ENCODE measurements around the gene PDZRN3. TPM values are rescaled to one million over a fixed set of nuclear protein-coding genes. Genes with fewer than 3 reads are reported as not detected.

PDZRN3 gene
- total RNA-seq, 2 donors from 2014 or later = 6.1 to 10.4 TPM

- Mint-ChIP-seq H3K4me1 (peaks cover 16% of the 10 kb centered on the region), H3K27ac (no peak overlapping the region), H3K36me3 (ENCODE audit: low read depth) (no peaks in the 10 kb centered on the region), H3K27me3 (ENCODE audit: insufficient read depth) (no peaks in the 10 kb centered on the region), H3K9me3 (no peaks in the 10 kb centered on the region), H3K4me3 (no peak overlapping the region)
- no peak for TF ChIP-seq CTCF (conservative IDR thresholded peaks at IDR 0.05)
- H3K27me3 ChIP-seq (ENCODE audit: control insufficient read depth, insufficient read depth, low read length, poor library complexity, severe bottlenecking) = no peaks in the 10 kb centered on the region
- H3K4me1 ChIP-seq (ENCODE audit: control insufficient read depth, insufficient read depth, low read length) = peaks cover 22% of the 10 kb centered on the region
- no peak overlapping the region for H3K27ac ChIP-seq (ENCODE audit: low read depth, low read length)
- H3K4me3 ChIP-seq (ENCODE audit: low read length) = no peak overlapping the region
- 83 to 94% methylated on average over 3 to 4 of the region's 4 CpGs for WGBS, 2 experiments (ENCODE audit: insufficient coverage in 1 of 2, insufficient read length in 1 of 2)
- H3K9me3 ChIP-seq (ENCODE audit: control insufficient read depth, low read length) = no peaks in the 10 kb centered on the region
- H3K36me3 ChIP-seq (ENCODE audit: control insufficient read depth, insufficient read depth, low read length) = no peaks in the 10 kb centered on the region
- no peak for DNase-seq
- no peak overlapping the region for H3K9ac ChIP-seq (ENCODE audit: extremely low read depth, low read length, poor library complexity, severe bottlenecking)
Measured at GRCh38 chr3:73664389-73664788, 39.6 kb upstream of the PDZRN3 start.

- H3K36me3 ChIP-seq (ENCODE audit: control insufficient read depth, insufficient read depth, low read length) = no peaks in the 10 kb centered on the region
- WGBS, 2 experiments (ENCODE audit: insufficient coverage in 1 of 2, insufficient read length in 1 of 2) = 73% methylated on average over 3 of the region's 3 CpGs; no CpG with 5 or more reads in 1 of the 2 experiments
- Mint-ChIP-seq H3K27me3 (ENCODE audit: insufficient read depth) (no peaks in the 10 kb centered on the region), H3K4me1 (peaks cover 16% of the 10 kb centered on the region), H3K27ac (no peak overlapping the region), H3K36me3 (ENCODE audit: low read depth) (no peaks in the 10 kb centered on the region), H3K9me3 (no peaks in the 10 kb centered on the region), H3K4me3 (no peak overlapping the region)
- no peaks in the 10 kb centered on the region for H3K27me3 ChIP-seq (ENCODE audit: control insufficient read depth, insufficient read depth, low read length, poor library complexity, severe bottlenecking)
- H3K9ac ChIP-seq (ENCODE audit: extremely low read depth, low read length, poor library complexity, severe bottlenecking) = no peak overlapping the region
- H3K27ac ChIP-seq (ENCODE audit: low read depth, low read length) = no peak overlapping the region
- peaks cover 16% of the 10 kb centered on the region for H3K4me1 ChIP-seq (ENCODE audit: control insufficient read depth, insufficient read depth, low read length)
- TF ChIP-seq CTCF (conservative IDR thresholded peaks at IDR 0.05) = no peak
- no peaks in the 10 kb centered on the region for H3K9me3 ChIP-seq (ENCODE audit: control insufficient read depth, low read length)
- H3K4me3 ChIP-seq (ENCODE audit: low read length) = no peak overlapping the region
- DNase-seq = no peak
Measured at GRCh38 chr3:73663495-73663894, 38.8 kb upstream of the PDZRN3 start.

DNA sequence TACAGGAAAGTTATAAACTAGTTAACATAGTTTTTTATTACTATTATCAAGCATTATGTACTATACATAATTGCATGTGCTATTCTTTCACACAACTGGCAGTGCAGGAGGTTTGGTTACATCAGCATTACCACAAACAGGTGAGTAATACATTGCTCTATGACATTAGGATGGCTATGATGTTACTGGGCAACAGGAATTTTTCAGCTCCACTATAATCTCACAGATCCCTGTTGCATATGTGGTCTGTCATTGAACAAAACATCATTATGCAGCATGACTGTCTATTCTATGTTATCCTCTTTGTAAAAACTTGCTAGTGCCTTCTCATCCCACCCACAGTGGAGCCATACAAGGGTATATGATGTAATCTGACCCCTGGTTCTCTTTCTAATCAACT lies 36.5 kb upstream of the PDZRN3 start:
- Mint-ChIP-seq H3K4me1 (peaks cover 16% of the 10 kb centered on the region), H3K4me3 (no peak overlapping the region), H3K36me3 (ENCODE audit: low read depth) (no peaks in the 10 kb centered on the region), H3K27ac (no peak overlapping the region), H3K27me3 (ENCODE audit: insufficient read depth) (no peaks in the 10 kb centered on the region), H3K9me3 (no peaks in the 10 kb centered on the region)
- DNase-seq = no peak
- Histone ChIP-seq H3K9ac (ENCODE audit: extremely low read depth, low read length, poor library complexity, severe bottlenecking) (no peak overlapping the region), H3K27ac (ENCODE audit: low read depth, low read length) (no peak overlapping the region), H3K9me3 (ENCODE audit: control insufficient read depth, low read length) (no peaks in the 10 kb centered on the region), H3K4me1 (ENCODE audit: control insufficient read depth, insufficient read depth, low read length) (peaks cover 14% of the 10 kb centered on the region), H3K36me3 (ENCODE audit: control insufficient read depth, insufficient read depth, low read length) (no peaks in the 10 kb centered on the region), H3K4me3 (ENCODE audit: low read length) (no peak overlapping the region), H3K27me3 (ENCODE audit: control insufficient read depth, insufficient read depth, low read length, poor library complexity, severe bottlenecking) (no peaks in the 10 kb centered on the region)
- no peak for TF ChIP-seq CTCF (conservative IDR thresholded peaks at IDR 0.05)

Measured in endodermal cell (in vitro differentiated cells).